NCI-H446 treated with DMSO at 0.1 percent for 48 hours (cell line): Measurements from ENCODE around the gene DPYSL5.
"Not testable (repeated sequence)": the region's sequence is repeated elsewhere in the genome, so short reads cannot be mapped to it uniquely, and the experiment has no call there.

ENCODE experiments used
- DNase-seq: peaks from one replicate; lab custom pipeline; 2025; lab: John Stamatoyannopoulos, UW

Gene DPYSL5

DNA sequence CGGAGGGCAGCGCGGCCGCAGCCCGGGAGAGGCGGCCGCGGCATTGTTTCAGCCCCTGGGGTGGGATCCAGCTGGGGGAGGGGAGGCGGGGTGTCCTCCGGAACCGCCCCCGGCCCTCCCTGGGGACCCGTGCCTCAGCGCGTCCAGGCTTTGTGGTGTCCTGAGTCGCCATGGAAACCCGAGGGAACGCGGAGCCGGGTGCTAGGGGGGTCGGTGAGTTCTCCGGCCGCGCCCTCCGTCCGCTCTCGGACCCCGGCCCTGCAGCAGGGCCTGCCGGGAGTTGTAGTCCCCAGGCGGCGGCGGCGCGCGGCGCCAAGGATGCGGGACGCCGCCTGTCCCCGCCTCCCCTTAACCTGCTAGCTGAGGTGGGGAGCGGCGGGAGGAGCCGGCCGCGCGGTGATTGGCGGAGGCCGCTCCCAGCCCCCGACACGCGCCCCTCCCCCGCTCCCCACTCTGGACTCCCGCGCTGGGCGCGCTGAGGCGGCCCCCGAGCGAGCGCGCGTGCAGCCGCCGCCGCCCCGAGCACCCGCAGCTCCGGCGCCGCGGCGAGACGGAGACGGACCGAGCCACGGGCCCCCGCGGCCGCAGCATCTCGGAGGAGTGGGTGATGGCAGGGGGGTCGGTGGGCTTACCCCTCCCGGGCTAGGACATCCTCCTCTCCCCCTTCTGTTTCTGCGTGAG, at the start of gene DPYSL5:
Gene DPYSL5, plus strand, starts transcription at position 478 of the 681 bp plus-strand sequence. CDS start 50,368 bp downstream, outside the sequence.
- peak; percentile 76 for DNase-seq

DNA sequence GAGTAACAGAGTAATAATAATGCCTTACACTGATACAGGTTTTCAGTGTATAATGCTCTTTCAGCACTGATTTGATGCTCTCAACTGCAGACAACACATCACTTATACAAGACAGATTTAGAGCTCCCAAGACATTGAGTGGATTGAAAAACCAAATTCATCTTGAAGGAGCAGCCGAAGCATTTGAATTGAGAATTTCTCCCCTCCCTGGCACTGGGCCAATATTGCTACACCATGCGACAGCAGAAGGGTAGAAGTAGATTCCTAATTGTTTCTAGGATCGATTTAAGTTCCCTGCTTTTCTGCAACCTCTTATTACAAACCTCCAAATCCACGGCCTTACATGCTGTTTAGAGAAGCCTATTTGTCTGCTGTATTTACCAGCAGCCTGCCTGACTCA, 46.6 kb upstream of the DPYSL5 start:
- no peak for DNase-seq

- DNase-seq: no peak
Measured at GRCh38 chr2:26801796-26802195, 46.1 kb upstream of the DPYSL5 start.

DNA sequence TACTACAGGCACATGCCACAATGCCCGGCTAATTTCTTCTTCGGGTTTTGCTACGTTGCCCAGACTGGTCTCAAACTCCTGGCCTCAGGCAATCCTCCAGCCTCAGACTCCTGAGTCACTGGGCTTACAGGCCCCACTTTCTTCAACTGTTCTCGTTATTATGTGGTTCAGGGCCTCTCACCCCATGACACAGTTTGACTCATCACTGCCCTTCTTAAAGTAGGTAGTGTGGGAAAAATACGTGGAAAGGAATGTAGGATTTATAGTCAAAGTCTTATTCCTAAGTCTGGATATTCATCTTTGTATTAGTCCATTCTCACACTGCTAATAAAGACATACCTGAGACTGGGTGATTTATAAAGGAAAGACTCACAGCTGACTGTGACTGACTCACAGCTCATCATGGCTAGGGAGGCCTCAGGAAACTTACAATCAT, 42.7 kb upstream of the DPYSL5 start:
- no peak for DNase-seq

DNA sequence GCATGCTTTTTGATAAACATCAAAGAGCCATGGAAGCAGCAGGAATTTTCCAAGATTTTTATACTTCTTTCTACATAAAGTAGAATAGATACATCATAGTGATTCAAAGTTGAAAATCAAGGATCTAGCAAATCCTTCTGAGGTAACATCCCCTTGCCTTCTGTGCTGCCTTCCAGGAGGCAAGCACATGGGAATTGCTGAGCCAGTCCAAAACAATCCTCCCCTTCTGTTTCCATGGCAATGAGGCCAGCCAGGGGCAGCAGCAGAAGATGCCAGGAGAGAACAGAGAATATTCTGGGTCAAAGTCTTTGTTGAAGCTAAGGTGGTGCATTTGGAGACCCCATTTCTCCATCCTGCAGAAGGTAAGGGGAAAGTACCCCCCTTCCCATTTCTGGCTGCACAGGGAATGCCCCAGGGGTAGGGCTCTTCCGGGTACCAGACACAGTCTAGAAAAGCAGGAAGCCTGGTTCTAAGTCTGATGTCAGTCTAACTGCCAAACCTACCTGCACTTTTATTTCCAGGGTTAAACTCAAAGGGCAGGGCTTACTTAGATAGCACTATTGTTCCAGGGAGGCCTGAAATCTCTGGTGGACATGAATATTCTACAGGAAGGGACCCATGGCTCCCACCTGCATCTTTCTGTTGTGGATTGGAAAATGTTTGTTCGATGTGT, 40.0 kb upstream of the DPYSL5 start:
- no peak for DNase-seq

- no peak for DNase-seq
Measured at GRCh38 chr2:26809211-26809610, 38.7 kb upstream of the DPYSL5 start.

DNA sequence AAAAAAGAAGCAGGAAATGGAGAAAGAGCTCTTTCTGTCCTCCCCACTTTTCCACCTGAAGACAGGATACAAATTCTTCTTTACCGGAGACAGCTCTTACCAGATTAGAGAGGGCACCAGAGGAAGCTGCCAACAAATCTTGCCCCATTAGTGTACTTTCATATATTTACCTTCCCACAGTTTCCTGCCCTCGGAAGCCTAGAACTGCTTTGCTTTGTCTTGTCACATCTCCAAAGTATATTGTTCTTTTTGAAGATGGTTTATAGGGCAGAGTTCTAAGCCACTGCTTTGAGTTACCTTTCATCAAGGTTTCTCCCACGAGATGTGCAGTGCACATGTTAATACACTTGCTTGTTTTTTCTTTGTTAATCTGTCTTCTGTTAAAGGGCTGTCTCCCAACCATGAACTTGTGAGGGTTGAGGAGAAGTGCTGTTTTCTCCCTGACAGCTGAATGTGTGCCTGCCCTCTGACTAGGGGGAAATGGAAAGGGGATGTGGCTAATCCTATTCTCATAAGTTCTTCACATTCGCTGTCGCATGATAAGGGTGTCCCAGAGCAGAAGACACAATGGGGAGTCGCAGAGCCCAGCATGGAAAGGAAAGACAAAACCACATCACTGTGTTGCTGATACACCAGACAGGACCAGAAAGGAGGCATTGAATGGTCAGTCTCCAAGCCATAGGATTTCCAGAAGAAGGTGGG, 37.9 kb upstream of the DPYSL5 start:
- no peak for DNase-seq

DNA sequence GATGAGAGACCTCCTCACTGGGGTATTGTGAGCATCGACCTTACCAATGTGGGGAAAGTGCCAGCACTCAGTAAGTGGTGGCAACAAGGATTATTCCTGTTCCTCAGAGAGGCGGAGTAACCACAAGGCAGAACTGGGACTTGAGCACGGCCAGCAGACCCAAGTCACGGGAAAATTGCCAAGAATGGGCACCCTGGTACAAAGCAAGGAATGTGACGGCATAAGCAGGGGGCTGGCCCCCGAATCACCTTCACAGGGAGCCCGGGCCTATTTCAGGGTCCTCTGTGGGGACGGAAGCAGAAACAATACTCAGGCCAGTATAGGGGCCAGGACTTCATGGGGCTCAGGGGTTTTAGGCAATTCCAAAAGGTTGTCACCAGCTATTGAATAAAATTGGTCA, 36.7 kb upstream of the DPYSL5 start:
- no peak for DNase-seq

GRCh38 chr2:26811791-26812694, 35.9 kb upstream of the DPYSL5 start:
- DNase-seq: no peak

- DNase-seq: no peak
Measured at GRCh38 chr2:26812731-26813130, 35.2 kb upstream of the DPYSL5 start.

GRCh38 chr2:26814072-26814765, 33.7 kb upstream of the DPYSL5 start:
- DNase-seq: not testable (repeated sequence)

- DNase-seq: no peak
Measured at GRCh38 chr2:26816893-26817292, 31.0 kb upstream of the DPYSL5 start.

DNA sequence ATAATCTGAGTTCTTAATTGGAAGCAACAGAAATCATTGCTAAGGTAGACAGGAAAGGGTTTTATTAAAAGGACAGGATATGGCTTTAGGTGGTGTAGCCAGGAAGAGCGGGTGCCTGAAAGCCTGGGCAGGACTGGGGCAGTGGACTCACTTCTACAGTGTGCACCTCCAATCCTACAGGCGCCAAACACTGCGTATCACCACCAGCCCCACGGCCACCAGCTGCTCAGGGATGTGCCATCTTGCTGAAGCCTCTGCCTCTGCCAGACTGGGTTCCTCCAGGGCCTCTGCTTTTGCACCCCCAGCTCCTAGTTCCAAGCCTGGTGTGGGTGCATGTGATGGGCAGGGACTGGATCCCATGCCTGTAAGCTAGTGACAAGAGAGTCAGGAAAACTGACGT, 29.7 kb upstream of the DPYSL5 start:
- DNase-seq: no peak

DNA sequence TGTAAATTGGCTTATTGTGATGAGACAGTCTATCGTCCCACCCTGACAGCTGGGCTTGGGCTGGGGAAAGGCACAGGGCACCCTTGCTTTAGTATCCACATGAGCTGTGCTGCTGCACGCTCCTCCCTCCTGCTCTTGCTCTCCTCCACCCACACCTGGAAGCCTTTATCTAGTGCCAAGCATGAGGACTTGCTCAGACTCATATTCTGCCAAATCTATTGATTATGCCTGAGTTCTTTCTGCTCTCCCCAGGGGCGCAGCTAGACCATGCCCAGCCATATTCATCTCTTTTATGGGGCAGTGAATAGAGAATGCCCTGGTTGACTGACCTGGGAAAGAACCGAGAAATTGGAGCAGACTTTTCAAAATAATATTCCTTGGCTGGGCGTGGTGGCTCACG, 29.0 kb upstream of the DPYSL5 start:
- DNase-seq: no peak

DNA sequence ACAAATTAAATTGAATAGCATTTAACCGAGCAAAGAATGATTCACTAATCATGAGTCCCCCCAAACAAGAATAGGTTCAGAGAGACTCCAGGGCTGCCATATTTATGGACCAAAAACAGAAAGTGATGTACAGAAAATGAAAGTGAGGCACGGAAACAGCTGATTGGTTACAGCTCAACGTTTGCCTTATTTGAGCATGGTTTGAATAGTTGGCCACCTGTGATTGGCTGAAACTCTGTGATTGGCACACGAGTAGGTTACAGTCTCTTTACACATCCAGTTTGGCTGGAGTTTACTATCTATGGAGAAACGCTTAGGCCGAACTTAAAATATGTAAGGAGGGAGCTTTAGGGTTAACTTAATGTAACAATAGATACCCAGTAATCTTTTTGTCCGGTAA, 27.0 kb upstream of the DPYSL5 start:
- DNase-seq: no peak

DNA sequence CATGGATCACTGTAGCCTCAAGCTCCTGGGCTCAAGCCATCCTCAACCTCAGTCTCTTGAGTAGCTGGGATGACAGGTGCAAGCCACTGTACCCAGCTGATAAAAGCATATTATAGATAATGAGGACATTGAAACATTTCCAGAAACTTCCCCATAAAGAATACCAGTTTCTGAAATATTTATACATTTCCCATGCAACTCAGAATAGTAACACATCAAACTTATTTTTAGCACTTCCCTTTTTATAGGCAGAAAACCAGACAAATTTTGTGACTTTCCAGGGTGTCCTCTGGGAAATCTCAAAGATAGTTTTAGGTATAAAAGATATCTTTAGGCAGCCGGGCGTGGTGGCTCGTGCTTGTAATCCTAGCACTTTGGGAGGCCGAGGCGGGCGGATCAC, 25.1 kb upstream of the DPYSL5 start:
- DNase-seq: no peak

DNA sequence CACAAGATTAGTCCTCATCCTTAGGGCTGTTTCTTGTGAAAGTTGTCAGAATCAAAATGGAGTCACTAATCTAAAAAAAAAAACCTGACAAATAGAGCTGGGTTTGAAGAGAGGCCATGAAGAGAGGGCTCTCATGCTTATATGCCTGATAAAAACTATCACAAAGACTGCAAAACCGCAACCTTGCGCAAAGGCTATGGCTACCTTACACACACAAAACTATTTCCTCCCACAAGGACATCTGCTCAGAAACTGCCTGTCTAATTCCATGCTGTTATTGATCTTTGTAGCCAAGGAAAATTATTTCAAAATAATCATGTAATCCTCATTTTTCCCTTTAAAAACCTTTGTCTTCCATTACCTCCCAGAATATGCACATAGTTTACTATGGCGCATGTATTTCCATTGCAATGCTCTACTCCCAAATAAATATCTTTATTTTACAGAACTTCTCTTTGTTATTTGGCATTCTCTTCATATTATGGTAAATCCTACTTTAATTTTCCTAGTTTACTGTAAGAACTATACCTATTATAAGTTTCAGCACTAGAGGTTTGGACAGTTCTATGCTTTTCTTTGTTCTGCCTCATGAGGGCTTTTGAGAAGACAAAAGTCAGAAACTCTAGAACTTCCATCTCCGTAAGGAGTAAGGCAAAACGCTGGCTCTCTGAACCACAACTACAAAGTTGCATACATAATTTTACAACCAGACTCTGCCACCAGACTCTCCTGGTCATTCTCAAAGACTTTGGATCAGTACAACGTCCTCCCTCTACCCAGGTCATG, 9.6 kb upstream of the DPYSL5 start:
- DNase-seq: no peak

DNA sequence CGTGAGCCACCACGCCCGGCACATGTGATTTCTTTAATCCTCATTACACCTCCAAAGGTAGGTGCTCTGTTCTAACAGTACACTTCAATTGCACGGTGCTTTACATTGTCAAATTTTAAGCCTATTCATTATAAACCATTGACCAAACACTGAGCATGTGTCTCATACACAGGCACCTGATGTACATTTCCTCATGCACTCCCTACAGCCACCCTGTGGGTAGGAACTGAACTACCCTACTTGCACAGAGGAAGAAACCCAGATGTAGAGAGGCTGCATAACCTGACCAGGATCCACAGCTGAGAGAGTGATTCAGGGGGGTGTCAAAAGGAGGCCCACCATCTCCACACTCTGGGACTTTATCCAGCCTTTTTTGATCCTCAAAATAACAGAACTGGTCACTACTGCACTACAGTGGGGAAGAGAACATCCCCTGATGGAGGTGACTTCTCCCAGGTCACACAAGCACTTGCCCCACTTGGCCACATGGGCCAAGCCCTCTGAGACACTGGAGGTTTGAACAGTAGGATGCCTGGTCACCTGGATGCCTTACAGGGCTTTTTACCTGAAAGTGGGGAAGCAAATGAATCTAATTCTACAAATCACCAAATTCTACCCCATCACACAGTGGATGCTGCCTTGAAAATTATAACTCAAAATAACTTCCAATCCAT, 6.9 kb upstream of the DPYSL5 start:
- no peak for DNase-seq

DNA sequence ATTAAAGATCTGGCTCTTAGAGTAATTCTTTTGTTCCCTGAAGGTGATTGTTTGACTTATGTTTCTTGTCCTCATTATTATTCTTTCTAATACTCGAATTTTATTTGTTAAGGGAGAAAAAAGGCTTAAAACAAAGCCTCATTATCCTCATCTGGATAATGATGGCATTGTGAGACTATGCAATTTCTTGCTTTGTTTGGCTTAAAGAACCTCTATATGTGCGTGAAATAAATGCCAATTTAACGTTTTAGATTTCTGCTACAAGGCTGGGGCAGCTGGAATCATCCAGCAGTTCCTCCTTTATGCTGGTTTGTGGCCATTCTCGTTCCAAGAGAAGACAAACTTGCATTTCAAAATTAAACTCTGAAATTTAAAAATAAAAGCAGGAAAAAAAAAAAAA, 4.9 kb upstream of the DPYSL5 start:
- DNase-seq: no peak

GRCh38 chr2:26845021-26845420, 2.9 kb upstream of the DPYSL5 start:
- DNase-seq: no peak
